HepG2 (cell line): ENCODE results near the gene EPC2. TPM values are rescaled to one million over a fixed set of nuclear protein-coding genes. Genes with fewer than 3 reads are reported as not detected.

Source experiments
- ATAC-seq: fragments of 200-7000 bp; cut with Tn5 transposase; 3 replicates; pipeline ENCODE4 v1.9.1; 2020; ENCODE audit warnings: mild to moderate bottlenecking, moderate library complexity
- BruUV-seq: library from RNA; stranded (reverse); fragments of 400-500 nt; replicated peaks from 2 replicates; lab custom pipeline; 2021; lab: Mats Ljungman, UMichigan
- CTCF ChIA-PET: fragments of 300-600 bp; formaldehyde crosslinking; extraction: SDS; loops from one replicate; lab custom pipeline; 2021; ENCODE audit warnings: low total read pairs, inconsistent platforms, low intra/inter-chr PET ratio; lab: Yijun Ruan, JAX
- POLR2A ChIA-PET: fragments of 350-600 bp; sonication (Branson Sonifier 250); formaldehyde crosslinking; loops from one replicate; lab custom pipeline; 2020; ENCODE audit warnings: antibody characterized with exemption, inconsistent platforms; lab: Yijun Ruan, JAX
- DNase-seq: peaks from one replicate; pipeline ENCODE4 v3.0.0-alpha.2; 2015; ENCODE audit warnings: low spot score
- FAIRE-seq: peaks from 3 replicates; lab custom pipeline; 2011; peaks lifted over from hg19 to GRCh38; lab: Jason Lieb, UNC
- H2AFZ ChIP-seq: one replicate; pipeline ENCODE4 v1.6.1; 2011; ENCODE audit warnings: low read length, inconsistent platforms
- H3K27ac ChIP-seq: fragments of 300-600 bp; 3 replicates; pipeline ENCODE4 v1.8.0; 2011; ENCODE audit warnings: mixed run types, mild to moderate bottlenecking, mixed read lengths, low read length, inconsistent platforms; ENCODE audit not compliant: insufficient read depth; ENCODE audit errors: extremely low read length
- H3K27me3 ChIP-seq, 2 experiments: fragments of 200-600 bp in 1 of 2; 2 replicates in 1 of 2; 3 replicates in 1 of 2; pipeline versions ENCODE4 v1.6.0 to v1.8.0; 2011; ENCODE audit warnings: low read length in 2 of 2, mild to moderate bottlenecking in 2 of 2, moderate library complexity in 2 of 2, inconsistent platforms in 1 of 2; ENCODE audit not compliant: insufficient read depth in 2 of 2, control insufficient read depth in 1 of 2
- H3K36me3 ChIP-seq, 2 experiments: fragments of 200-600 bp in 1 of 2; replicated peaks in 1 of 2; 2 replicates in 1 of 2; 3 replicates in 1 of 2; pipeline versions ENCODE4 v1.5.1 to v1.8.0; 2011; ENCODE audit warnings: low read length in 2 of 2, inconsistent platforms in 1 of 2; ENCODE audit not compliant: insufficient read depth in 2 of 2, control insufficient read depth in 1 of 2
- H3K4me1 ChIP-seq: 2 replicates; pipeline ENCODE4 v1.5.1; 2012; ENCODE audit warnings: low read length, inconsistent platforms; ENCODE audit not compliant: insufficient read depth
- H3K4me2 ChIP-seq: 2 replicates; pipeline ENCODE4 v1.6.0; 2011; ENCODE audit warnings: low read depth, low read length, inconsistent platforms
- H3K4me3 ChIP-seq, 3 experiments: fragments of 200-600 bp in 1 of 3; sonication (generic), shearing (Covaris generic) in 1 of 3; replicated peaks in 1 of 3; 2 replicates each; pipeline ENCODE4 v1.5.1; 2011 to 2016; ENCODE audit warnings: low read length in 3 of 3, inconsistent platforms in 2 of 3, low read depth in 2 of 3, mild to moderate bottlenecking in 2 of 3, control low read depth in 1 of 3, mixed read lengths in 1 of 3; ENCODE audit not compliant: insufficient read depth in 1 of 3
- H3K79me2 ChIP-seq: one replicate; pipeline ENCODE4 v1.6.1; 2011; ENCODE audit warnings: low read length, inconsistent platforms; ENCODE audit not compliant: insufficient read depth
- H3K9ac ChIP-seq: 2 replicates; pipeline ENCODE4 v1.6.0; 2011; ENCODE audit warnings: mild to moderate bottlenecking, low read depth, low read length, inconsistent platforms; ENCODE audit not compliant: insufficient read depth
- H3K9me3 ChIP-seq: 2 replicates; pipeline ENCODE4 v1.5.1; 2012; ENCODE audit warnings: mild to moderate bottlenecking, low read length
- H4K20me1 ChIP-seq: 2 replicates; pipeline ENCODE4 v1.6.0; 2011; ENCODE audit warnings: inconsistent platforms, mild to moderate bottlenecking, low read length, moderate library complexity; ENCODE audit not compliant: insufficient read depth
- CBX2 ChIP-seq, 2 experiments: fragments of 200-600 bp in 1 of 2; sonication (generic); formaldehyde crosslinking in 1 of 2; IDR thresholded peaks; 2 replicates each; pipeline versions ENCODE4 v1.7.0 to v1.8.1; 2018 to 2022; ENCODE audit warnings: low read depth in 2 of 2, low read length in 1 of 2, mild to moderate bottlenecking in 1 of 2, missing genetic modification reagents in 1 of 2
- GLI4 ChIP-seq: sonication (generic); formaldehyde crosslinking; IDR thresholded peaks from 2 replicates; pipeline ENCODE4 v1.5.1; 2020; ENCODE audit warnings: missing genetic modification reagents, mild to moderate bottlenecking, moderate library complexity, borderline replicate concordance
- HOXA7 ChIP-seq: sonication (generic); formaldehyde crosslinking; IDR thresholded peaks from 2 replicates; pipeline ENCODE4 v1.8.1; 2022; ENCODE audit warnings: mild to moderate bottlenecking, missing genetic modification reagents, moderate library complexity
- MIER2 ChIP-seq: IDR thresholded peaks from 2 replicates; pipeline ENCODE4 v1.6.1; 2016; ENCODE audit warnings: missing biosample characterization, missing genetic modification reagents
- PHF21A ChIP-seq: sonication (generic); formaldehyde crosslinking; IDR thresholded peaks from 2 replicates; pipeline ENCODE4 v1.5.0; 2020; ENCODE audit warnings: mild to moderate bottlenecking, missing genetic modification reagents
- ZFP41 ChIP-seq: sonication (generic); formaldehyde crosslinking; IDR thresholded peaks from 2 replicates; pipeline ENCODE4 v1.4.0; 2020; ENCODE audit warnings: mild to moderate bottlenecking, missing genetic modification reagents, borderline replicate concordance
- ZNF503 ChIP-seq: sonication (generic); formaldehyde crosslinking; IDR thresholded peaks from 2 replicates; pipeline ENCODE4 v1.4.0; 2020; ENCODE audit warnings: missing genetic modification reagents
- ZNF563 ChIP-seq: sonication (generic); formaldehyde crosslinking; IDR thresholded peaks from 2 replicates; pipeline ENCODE4 v1.8.0; 2022; ENCODE audit warnings: mild to moderate bottlenecking, moderate library complexity, missing genetic modification reagents
- ZNF577 ChIP-seq: sonication (generic); formaldehyde crosslinking; IDR thresholded peaks from 2 replicates; pipeline ENCODE4 v1.4.0; 2020; ENCODE audit warnings: mild to moderate bottlenecking, low read depth, missing genetic modification reagents, borderline replicate concordance
- WGBS: methylation state at CpG from one replicate; pipeline ENCODE4 v1.1.6; 2017; ENCODE audit warnings: low lambda C conversion rate; 5-methylcytosine and 5-hydroxymethylcytosine counted together
- in situ Hi-C: cut with HindIII; loops from 2 replicates; pipeline ENCODE4 v1.10.0; 2017; ENCODE audit warnings: low pct_unique_long_range_greater_than_20kb; ENCODE audit not compliant: extremely low pct_ligation_motif_present
- intact Hi-C: fragments of 100-400 bp; cut with micrococcal nuclease; formaldehyde crosslinking; loops from one replicate; pipeline ENCODE4 v1.10.0; 2022; ENCODE audit not compliant: unreplicated experiment
- polyA plus RNA-seq, 8 experiments: library from polyadenylated mRNA; depleted of rRNA in 3 of 8; stranded (reverse) in 7 of 8; unstranded in 1 of 8; fragments of >200 nt; fragmentation: Illumina TruSeq in 4 of 8; extraction: Trizol in 4 of 8; gene quantifications; 2 replicates each; pipeline versions ENCODE4 v1.2.1 to v1.2.3, GENCODE V29; 2011 to 2016; ENCODE audit warnings: low read depth in 4 of 8, missing spikeins in 1 of 8, mixed read lengths in 1 of 8; ENCODE audit not compliant: insufficient read depth in 1 of 8
- total RNA-seq, 5 experiments: library from RNA; depleted of rRNA; stranded (reverse); fragments of >200 nt; fragmentation: Illumina TruSeq; extraction: Trizol; gene quantifications; 2 replicates each; pipeline ENCODE4 v1.2.3, GENCODE V29; 2016; ENCODE audit warnings: low read depth in 1 of 5
- TF ChIP-seq, protein P1 (sequence below): sonication (generic); formaldehyde crosslinking; IDR thresholded peaks from 2 replicates; pipeline ENCODE4 v1.5.1; 2020; ENCODE audit warnings: mild to moderate bottlenecking, missing genetic modification reagents, moderate library complexity

The EPC2 gene
- total and polyA plus RNA-seq, 2 of the 13 experiments (the other 11 are each of a cell fraction or from before 2014, with no cell fraction given), result 20.5 to 22.0 TPM

GRCh38 chr2:148812306-148812705 lies 167.8 kb downstream of the EPC2 start:
- Histone ChIP-seq H2AFZ (no peak overlapping the region), H3K4me1 (no peaks in the 10 kb centered on the region), H3K4me2 (no peak overlapping the region), H3K27ac (no peak overlapping the region), H3K79me2 (no peaks in the 10 kb centered on the region), H3K9ac (no peak overlapping the region), H3K9me3 (no peaks in the 10 kb centered on the region), H4K20me1 (no peaks in the 10 kb centered on the region), H3K4me3 (no peak overlapping the region), H3K27me3 (peaks cover 0 to 20% of the 10 kb centered on the region in 2 experiments; a peak in 4 of 5 replicates), H3K36me3 (no peaks in the 10 kb centered on the region)
- DNase-seq, result no peak
- no peak for ATAC-seq
- 60% methylated on average over 6 of the region's 6 CpGs for whole genome bisulfite sequencing
- ChIA-PET CTCF (no interaction called here), POLR2A (no interaction called here)
- FAIRE-seq, result no peak
- intact Hi-C loops (no loop called here), in situ Hi-C loops (no loop called here)
- TF ChIP-seq GLI4 (CRISPR knock-in tag), result no peak
- no peak for TF ChIP-seq HOXA7 (CRISPR knock-in tag)
- TF ChIP-seq PHF21A (CRISPR knock-in tag), result no peak
- TF ChIP-seq ZNF563 (CRISPR knock-in tag), result no peak
- TF ChIP-seq, protein P1, sequence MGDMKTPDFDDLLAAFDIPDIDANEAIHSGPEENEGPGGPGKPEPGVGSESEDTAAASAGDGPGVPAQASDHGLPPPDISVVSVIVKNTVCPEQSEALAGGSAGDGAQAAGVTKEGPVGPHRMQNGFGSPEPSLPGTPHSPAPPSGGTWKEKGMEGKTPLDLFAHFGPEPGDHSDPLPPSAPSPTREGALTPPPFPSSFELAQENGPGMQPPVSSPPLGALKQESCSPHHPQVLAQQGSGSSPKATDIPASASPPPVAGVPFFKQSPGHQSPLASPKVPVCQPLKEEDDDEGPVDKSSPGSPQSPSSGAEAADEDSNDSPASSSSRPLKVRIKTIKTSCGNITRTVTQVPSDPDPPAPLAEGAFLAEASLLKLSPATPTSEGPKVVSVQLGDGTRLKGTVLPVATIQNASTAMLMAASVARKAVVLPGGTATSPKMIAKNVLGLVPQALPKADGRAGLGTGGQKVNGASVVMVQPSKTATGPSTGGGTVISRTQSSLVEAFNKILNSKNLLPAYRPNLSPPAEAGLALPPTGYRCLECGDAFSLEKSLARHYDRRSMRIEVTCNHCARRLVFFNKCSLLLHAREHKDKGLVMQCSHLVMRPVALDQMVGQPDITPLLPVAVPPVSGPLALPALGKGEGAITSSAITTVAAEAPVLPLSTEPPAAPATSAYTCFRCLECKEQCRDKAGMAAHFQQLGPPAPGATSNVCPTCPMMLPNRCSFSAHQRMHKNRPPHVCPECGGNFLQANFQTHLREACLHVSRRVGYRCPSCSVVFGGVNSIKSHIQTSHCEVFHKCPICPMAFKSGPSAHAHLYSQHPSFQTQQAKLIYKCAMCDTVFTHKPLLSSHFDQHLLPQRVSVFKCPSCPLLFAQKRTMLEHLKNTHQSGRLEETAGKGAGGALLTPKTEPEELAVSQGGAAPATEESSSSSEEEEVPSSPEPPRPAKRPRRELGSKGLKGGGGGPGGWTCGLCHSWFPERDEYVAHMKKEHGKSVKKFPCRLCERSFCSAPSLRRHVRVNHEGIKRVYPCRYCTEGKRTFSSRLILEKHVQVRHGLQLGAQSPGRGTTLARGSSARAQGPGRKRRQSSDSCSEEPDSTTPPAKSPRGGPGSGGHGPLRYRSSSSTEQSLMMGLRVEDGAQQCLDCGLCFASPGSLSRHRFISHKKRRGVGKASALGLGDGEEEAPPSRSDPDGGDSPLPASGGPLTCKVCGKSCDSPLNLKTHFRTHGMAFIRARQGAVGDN, result no peak; the same call in 1 of the 2 replicates
- no peak for TF ChIP-seq ZFP41 (CRISPR knock-in tag)
- TF ChIP-seq CBX2 (IDR thresholded peaks at IDR 0.05; ENCODE audit: low read depth, low read length), result no peak
- TF ChIP-seq CBX2 (CRISPR knock-in tag; IDR thresholded peaks at IDR 0.05; ENCODE audit: low read depth), result no peak
- no peak for TF ChIP-seq MIER2 (CRISPR knock-in tag)
- TF ChIP-seq ZNF577 (CRISPR knock-in tag), result no peak
- no peak for TF ChIP-seq ZNF503 (CRISPR knock-in tag)
- BruUV-seq, result no TSS peak
